Measurements from ENCODE around the gene PTGER3. TPM values are rescaled to one million over a fixed set of nuclear protein-coding genes. Genes with fewer than 3 reads are reported as not detected.
A peak's percentile ranks its signal among the peaks of the same experiment; 100 is the strongest.

Gene PTGER3
- total and polyA plus RNA-seq, 2 donors, result 16.0 to 36.0 TPM

DNA sequence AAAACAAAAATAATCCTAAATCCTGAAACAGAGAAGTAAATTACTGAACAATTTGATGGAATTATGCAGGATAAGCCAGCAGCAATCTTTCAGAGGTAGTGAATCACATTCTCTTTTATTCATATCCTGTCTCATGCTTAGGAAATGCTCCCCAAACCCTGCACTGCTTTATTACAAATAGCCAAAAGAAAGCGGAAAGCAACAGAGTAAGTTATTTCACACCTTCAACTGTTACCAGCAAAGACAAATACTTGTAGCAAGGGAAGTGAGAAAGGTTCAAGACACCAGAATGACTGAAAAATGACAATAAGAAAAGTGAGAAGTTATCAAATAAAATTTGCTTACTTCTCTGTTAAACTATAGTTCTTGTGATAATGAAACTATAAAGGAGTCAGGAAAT, 27.1 kb upstream of the PTGER3 start:
- Histone ChIP-seq H3K36me3 (ENCODE audit: insufficient read depth) (peaks cover 6% of the 10 kb centered on the region), H3K27ac (ENCODE audit: low read depth) (no peak overlapping the region), H3K4me1 (ENCODE audit: insufficient read depth) (no peaks in the 10 kb centered on the region), H3K4me3 (ENCODE audit: low read depth, low read length) (no peak overlapping the region)
- WGBS, result 91% methylated on average over 1 of the region's 1 CpG
- no peak for DNase-seq (ENCODE audit: extremely low spot score)

DNA sequence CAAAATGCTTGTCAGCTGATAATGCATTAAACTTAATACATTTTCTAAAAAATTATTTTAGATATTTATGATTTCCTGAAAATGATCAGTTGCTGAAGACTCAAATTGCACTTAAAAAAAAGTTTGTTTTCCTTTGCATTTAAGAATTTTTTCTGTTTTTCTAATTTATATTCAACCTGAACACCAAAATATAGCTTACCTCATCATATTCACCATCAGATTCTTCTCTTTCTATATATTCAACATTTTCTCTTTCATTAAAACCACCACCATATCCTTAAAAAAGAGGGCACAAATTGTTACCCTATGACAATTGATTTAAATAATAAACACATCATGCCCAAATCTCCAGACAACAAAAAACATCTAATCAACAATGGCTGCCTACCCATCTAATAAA, 24.7 kb upstream of the PTGER3 start:
- Histone ChIP-seq H3K36me3 (ENCODE audit: insufficient read depth) (peaks cover 4% of the 10 kb centered on the region), H3K4me3 (ENCODE audit: low read depth, low read length) (no peak overlapping the region), H3K4me1 (ENCODE audit: insufficient read depth) (no peaks in the 10 kb centered on the region), H3K27ac (ENCODE audit: low read depth) (no peak overlapping the region)
- no peak for DNase-seq (ENCODE audit: extremely low spot score)

DNA sequence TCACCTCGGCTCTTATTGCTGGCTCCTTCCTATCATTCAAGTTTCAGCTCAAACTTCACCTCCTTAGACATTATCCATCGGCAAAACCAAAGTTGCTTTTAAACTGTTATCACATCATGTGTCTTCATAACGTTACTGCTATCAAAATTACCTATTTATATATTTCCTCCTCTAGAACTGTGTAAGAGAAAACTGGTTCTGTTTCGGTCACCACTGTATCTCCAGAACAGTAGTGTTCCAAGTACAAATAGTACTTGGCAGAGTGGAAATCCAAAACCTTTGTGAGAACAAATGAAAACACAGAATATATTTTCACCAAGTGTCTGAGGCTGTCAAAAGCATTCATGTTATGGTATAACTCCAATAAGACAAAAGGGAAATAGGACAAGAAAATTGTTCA, 24.1 kb upstream of the PTGER3 start:
- no peak overlapping the region for H3K27ac ChIP-seq (ENCODE audit: low read depth)
- DNase-seq (ENCODE audit: extremely low spot score), result no peak
- no peaks in the 10 kb centered on the region for H3K4me1 ChIP-seq (ENCODE audit: insufficient read depth)
- peaks cover 4% of the 10 kb centered on the region for H3K36me3 ChIP-seq (ENCODE audit: insufficient read depth)
- H3K4me3 ChIP-seq (ENCODE audit: low read depth, low read length), result no peak overlapping the region
- 88% methylated on average over 4 of the region's 4 CpGs for WGBS

GRCh38 chr1:71068325-71069240, 21.0 kb upstream of the PTGER3 start:
- Histone ChIP-seq H3K4me3 (ENCODE audit: low read depth, low read length) (no peak overlapping the region), H3K27ac (ENCODE audit: low read depth) (no peak overlapping the region), H3K36me3 (ENCODE audit: insufficient read depth) (no peaks in the 10 kb centered on the region), H3K4me1 (ENCODE audit: insufficient read depth) (no peaks in the 10 kb centered on the region)
- 73% methylated on average over 6 of the region's 6 CpGs for WGBS
- DNase-seq (ENCODE audit: extremely low spot score), result no peak

DNA sequence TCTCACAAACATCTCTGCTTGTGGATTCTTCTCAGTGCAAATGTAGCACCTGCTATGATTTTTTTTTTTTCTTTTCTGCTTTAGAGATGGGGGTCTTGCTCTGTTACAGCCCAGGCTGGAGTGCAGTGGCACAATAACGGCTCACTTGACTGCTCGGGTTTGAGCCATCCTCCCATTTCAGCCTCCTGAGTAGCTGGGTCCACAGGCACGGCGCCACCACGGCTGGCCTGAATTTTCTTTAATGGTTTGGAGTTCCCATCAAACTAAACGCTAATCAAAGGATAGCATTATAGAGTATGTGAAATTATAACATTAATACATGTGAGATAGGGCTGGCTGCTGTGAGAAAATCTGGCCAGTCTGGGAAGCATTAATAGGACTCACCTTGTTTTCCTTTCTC, 7.2 kb upstream of the PTGER3 start:
- no peaks in the 10 kb centered on the region for H3K4me1 ChIP-seq (ENCODE audit: insufficient read depth)
- DNase-seq (ENCODE audit: extremely low spot score), result no peak
- 83% methylated on average over 6 of the region's 6 CpGs for WGBS
- no peak overlapping the region for H3K4me3 ChIP-seq (ENCODE audit: low read depth, low read length)
- no peak overlapping the region for H3K27ac ChIP-seq (ENCODE audit: low read depth)
- peaks cover 2% of the 10 kb centered on the region for H3K36me3 ChIP-seq (ENCODE audit: insufficient read depth)

GRCh38 chr1:71054281-71054731, 6.7 kb upstream of the PTGER3 start:
- 83% methylated on average over 15 of the region's 15 CpGs for WGBS
- H3K4me1 ChIP-seq (ENCODE audit: insufficient read depth), result no peaks in the 10 kb centered on the region
- no peak overlapping the region for H3K27ac ChIP-seq (ENCODE audit: low read depth)
- H3K36me3 ChIP-seq (ENCODE audit: insufficient read depth), result peaks cover 2% of the 10 kb centered on the region
- no peak for DNase-seq (ENCODE audit: extremely low spot score)
- H3K4me3 ChIP-seq (ENCODE audit: low read depth, low read length), result no peak overlapping the region

DNA sequence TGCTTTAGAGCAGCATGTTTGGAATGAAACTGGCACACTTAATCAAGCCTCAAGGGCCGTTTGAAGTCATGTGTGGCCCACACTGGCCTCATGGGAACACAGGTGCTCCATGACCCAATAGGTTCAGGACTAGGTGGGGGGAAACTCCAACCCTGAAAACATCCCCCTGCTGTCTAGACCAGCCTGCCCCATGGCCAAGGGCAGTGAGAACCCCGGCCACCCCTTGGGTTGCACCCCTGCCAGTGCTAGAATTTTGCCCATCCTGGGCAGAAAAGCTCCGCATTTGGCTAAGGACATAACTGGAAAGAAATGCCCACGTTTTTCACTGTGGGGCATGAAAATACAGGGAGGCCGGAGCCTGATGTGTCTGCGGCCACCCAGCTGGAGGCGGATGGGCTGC, 6.1 kb upstream of the PTGER3 start:
- no peaks in the 10 kb centered on the region for H3K4me1 ChIP-seq (ENCODE audit: insufficient read depth)
- no peak for DNase-seq (ENCODE audit: extremely low spot score)
- no peak overlapping the region for H3K27ac ChIP-seq (ENCODE audit: low read depth)
- H3K36me3 ChIP-seq (ENCODE audit: insufficient read depth), result peaks cover under 1% of the 10 kb centered on the region
- 80% methylated on average over 7 of the region's 7 CpGs for WGBS
- H3K4me3 ChIP-seq (ENCODE audit: low read depth, low read length), result no peak overlapping the region

DNA sequence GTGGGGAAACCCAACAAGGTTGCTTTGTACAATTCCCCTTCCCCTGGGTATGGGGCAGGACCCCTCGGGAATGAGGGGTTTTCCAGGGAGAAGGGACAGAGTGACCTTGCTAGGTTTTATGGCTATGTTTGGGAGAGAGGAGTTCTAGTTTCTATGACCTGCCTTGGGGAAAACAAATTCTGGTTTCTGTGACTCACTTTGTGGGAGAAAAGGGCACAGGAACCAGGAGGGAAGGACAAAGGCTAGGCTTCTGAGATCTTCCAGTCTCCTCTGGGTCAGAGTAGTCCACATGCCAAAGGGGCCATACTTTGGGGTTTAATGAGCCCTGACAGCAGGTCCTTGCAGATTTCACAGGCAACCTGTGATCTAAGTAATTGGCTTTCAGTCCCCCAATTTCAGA, 5.5 kb upstream of the PTGER3 start:
- 70% methylated on average over 1 of the region's 1 CpG for WGBS
- Histone ChIP-seq H3K27ac (ENCODE audit: low read depth) (no peak overlapping the region), H3K4me1 (ENCODE audit: insufficient read depth) (no peaks in the 10 kb centered on the region), H3K36me3 (ENCODE audit: insufficient read depth) (no peaks in the 10 kb centered on the region), H3K4me3 (ENCODE audit: low read depth, low read length) (no peak overlapping the region)
- no peak for DNase-seq (ENCODE audit: extremely low spot score)

GRCh38 chr1:71049951-71050598, 2.5 kb upstream of the PTGER3 start:
- Histone ChIP-seq H3K27ac (ENCODE audit: low read depth) (no peak overlapping the region), H3K4me1 (ENCODE audit: insufficient read depth) (no peaks in the 10 kb centered on the region), H3K4me3 (ENCODE audit: low read depth, low read length) (no peak overlapping the region), H3K36me3 (ENCODE audit: insufficient read depth) (no peaks in the 10 kb centered on the region)
- DNase-seq (ENCODE audit: extremely low spot score), result peak; percentile 64
- 0% methylated on average over 1 of the region's 1 CpG for WGBS

GRCh38 chr1:71046891-71047634, 553 bp downstream of the PTGER3 start:
- Histone ChIP-seq H3K4me1 (ENCODE audit: insufficient read depth) (no peaks in the 10 kb centered on the region), H3K4me3 (ENCODE audit: low read depth, low read length) (peak overlapping the region; percentile 45), H3K36me3 (ENCODE audit: insufficient read depth) (no peaks in the 10 kb centered on the region), H3K27ac (ENCODE audit: low read depth) (no peak overlapping the region)
- 1% methylated on average over 73 of the region's 73 CpGs for WGBS
- DNase-seq (ENCODE audit: extremely low spot score), result no peak

- DNase-seq (ENCODE audit: extremely low spot score), result no peak
- H3K4me1 ChIP-seq (ENCODE audit: insufficient read depth), result no peaks in the 10 kb centered on the region
- no peak overlapping the region for H3K4me3 ChIP-seq (ENCODE audit: low read depth, low read length)
- H3K36me3 ChIP-seq (ENCODE audit: insufficient read depth), result no peaks in the 10 kb centered on the region
- no peak overlapping the region for H3K27ac ChIP-seq (ENCODE audit: low read depth)
- 78% methylated on average over 16 of the region's 16 CpGs for WGBS
Measured at GRCh38 chr1:71045463-71046028, 2.1 kb downstream of the PTGER3 start.

GRCh38 chr1:71044833-71045232, 2.8 kb downstream of the PTGER3 start:
- Histone ChIP-seq H3K4me3 (ENCODE audit: low read depth, low read length) (no peak overlapping the region), H3K36me3 (ENCODE audit: insufficient read depth) (no peaks in the 10 kb centered on the region), H3K4me1 (ENCODE audit: insufficient read depth) (no peaks in the 10 kb centered on the region), H3K27ac (ENCODE audit: low read depth) (no peak overlapping the region)
- 87% methylated on average over 1 of the region's 1 CpG for WGBS
- DNase-seq (ENCODE audit: extremely low spot score), result no peak

GRCh38 chr1:71043065-71043464, 4.6 kb downstream of the PTGER3 start:
- H3K36me3 ChIP-seq (ENCODE audit: insufficient read depth), result no peaks in the 10 kb centered on the region
- DNase-seq (ENCODE audit: extremely low spot score), result no peak
- H3K27ac ChIP-seq (ENCODE audit: low read depth), result no peak overlapping the region
- no peak overlapping the region for H3K4me3 ChIP-seq (ENCODE audit: low read depth, low read length)
- no peaks in the 10 kb centered on the region for H3K4me1 ChIP-seq (ENCODE audit: insufficient read depth)

Data from urinary bladder (tissue), 4 donors.